ENCODE measurements around the gene UCN2.

UCN2 gene

GRCh38 chr3:48588230-48588629 is 24.6 kb upstream of the UCN2 start:
- DNase-seq, result no peak

DNA sequence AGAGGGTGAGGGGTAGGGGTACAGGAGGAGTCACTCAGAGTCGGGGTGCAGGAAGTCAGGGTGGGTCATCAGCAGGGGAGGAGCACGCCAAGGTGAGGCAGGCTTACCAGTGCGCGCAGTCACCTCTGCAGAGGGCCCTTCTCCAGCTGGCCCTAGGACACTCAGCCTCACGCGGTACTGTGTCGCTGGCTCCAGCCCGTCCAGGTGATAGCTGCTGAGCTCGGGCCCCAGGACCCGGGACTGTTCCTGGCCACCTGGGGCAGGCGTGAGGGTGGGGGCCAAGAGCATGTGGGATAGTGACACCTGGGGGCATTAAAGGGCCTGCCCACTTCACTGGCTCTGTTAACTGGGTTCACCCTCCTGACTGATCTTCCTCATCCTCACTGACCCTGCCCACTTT is 24.1 kb upstream of the UCN2 start:
- no peak for DNase-seq

GRCh38 chr3:48585411-48585810 is 21.8 kb upstream of the UCN2 start:
- no peak for DNase-seq

DNA sequence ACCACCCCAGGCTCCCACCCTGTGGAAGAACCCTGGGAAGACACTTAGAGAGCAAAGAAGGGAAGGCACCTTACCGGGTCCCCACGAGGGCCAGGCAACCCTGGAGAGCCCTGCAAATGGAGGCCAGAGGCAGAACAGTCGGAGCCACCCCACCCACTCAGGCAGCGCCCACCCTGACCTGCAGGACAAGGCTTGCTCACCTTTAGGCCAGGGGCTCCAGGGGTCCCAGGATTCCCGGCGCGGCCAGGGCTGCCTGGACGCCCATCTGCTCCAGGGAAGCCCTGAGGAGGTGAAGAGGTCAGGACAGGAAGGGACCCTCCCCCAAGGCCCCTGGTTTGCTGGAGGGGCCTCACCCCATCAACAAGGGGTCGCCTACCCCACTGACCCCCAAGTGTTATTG is 21.3 kb upstream of the UCN2 start:
- no peak for DNase-seq

- no peak for DNase-seq
These were observed 18.3 kb upstream of the UCN2 start for GRCh38 chr3:48581621-48582481.

DNA sequence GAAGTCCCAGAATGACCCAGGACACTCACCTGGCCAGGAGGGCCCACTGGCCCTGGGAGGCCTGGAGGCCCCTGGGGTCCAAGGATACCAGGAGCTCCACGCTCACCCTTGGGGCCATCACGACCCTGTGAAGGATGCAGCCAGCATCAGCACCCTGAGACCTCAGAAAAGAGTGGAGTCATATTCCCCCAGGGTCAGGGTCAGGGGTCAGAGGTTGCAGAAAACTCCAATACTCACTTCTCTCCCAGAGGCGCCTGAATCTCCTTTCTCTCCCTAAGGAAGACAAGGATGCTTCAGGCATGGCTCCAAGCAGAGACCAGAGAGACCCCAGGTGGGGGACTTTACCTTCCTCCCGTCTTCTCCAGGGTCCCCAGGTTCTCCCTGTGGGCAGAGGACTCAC is 13.1 kb upstream of the UCN2 start:
- DNase-seq, result no peak

GRCh38 chr3:48575366-48575765 is 11.8 kb upstream of the UCN2 start:
- DNase-seq, result no peak

DNA sequence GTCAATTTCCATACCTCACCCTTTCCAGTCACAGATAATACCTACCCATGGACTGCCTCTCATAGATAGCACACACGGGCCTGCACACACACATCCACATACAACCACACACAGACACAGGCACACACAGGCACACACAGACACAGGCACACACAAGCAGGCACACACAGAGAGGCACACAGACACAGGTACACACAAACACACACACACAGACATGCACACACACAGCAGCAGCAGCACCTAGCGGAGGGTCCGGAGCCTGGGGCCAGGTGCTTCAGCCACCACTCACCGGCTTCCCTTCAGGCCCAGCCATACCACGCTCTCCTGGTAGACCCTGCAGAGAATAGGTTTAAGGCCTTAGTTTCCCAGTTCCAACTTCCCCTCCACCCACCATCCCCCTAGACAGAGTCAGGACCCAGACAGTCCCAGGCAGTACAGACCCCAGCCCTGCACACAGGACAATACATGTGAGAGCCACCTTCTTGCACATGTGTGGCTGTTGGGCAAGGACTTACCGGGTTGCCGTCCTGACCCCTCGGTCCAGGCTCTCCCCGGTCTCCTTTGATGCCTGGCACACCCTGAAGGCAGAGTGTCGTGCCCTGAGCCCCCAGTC is 10.5 kb upstream of the UCN2 start:
- no peak for DNase-seq

GRCh38 chr3:48572517-48572916 is 8.9 kb upstream of the UCN2 start:
- no peak for DNase-seq

GRCh38 chr3:48571938-48572337 is 8.4 kb upstream of the UCN2 start:
- DNase-seq, result no peak

GRCh38 chr3:48569808-48570450 is 6.3 kb upstream of the UCN2 start:
- DNase-seq, result no peak

GRCh38 chr3:48569400-48569799 is 5.8 kb upstream of the UCN2 start:
- DNase-seq, result no peak

- DNase-seq, result no peak
These were observed 4.9 kb upstream of the UCN2 start for GRCh38 chr3:48568476-48568875.

GRCh38 chr3:48567500-48567899 is 3.9 kb upstream of the UCN2 start:
- no peak for DNase-seq

DNA sequence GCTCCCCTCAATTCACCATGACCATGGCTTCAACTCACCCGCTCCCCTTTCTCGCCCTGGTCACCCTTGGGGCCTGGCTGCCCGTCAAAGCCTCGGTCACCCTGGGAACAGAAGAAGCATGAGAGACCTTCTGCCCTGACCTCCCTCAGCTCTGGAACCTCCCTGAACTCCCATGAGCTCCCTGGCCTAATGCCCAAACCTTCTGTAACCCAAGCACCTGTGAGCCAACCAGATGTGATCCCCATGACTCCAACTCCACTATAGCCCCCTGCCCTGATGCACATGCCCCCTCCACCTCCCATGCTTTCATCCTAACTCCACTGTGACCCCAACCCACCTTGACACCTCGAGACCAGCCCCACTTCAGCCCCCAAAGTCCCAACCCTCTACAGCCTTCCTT is 3.5 kb upstream of the UCN2 start:
- no peak for DNase-seq

- no peak for DNase-seq
These were observed 2.8 kb upstream of the UCN2 start for GRCh38 chr3:48566401-48566760.

- peak; percentile 52 for DNase-seq
These were observed 2.2 kb upstream of the UCN2 start for GRCh38 chr3:48565591-48566400.

- no peak for DNase-seq
These were observed 1.6 kb upstream of the UCN2 start for GRCh38 chr3:48565186-48565585.

- DNase-seq, result no peak
These were observed 1.1 kb upstream of the UCN2 start for GRCh38 chr3:48564667-48565066.

- DNase-seq, result peak; percentile 89
These were observed 441 bp upstream of the UCN2 start for GRCh38 chr3:48564022-48564421.

GRCh38 chr3:48562367-48563095 is 1.1 kb downstream of the UCN2 start:
- no peak for DNase-seq

DNA sequence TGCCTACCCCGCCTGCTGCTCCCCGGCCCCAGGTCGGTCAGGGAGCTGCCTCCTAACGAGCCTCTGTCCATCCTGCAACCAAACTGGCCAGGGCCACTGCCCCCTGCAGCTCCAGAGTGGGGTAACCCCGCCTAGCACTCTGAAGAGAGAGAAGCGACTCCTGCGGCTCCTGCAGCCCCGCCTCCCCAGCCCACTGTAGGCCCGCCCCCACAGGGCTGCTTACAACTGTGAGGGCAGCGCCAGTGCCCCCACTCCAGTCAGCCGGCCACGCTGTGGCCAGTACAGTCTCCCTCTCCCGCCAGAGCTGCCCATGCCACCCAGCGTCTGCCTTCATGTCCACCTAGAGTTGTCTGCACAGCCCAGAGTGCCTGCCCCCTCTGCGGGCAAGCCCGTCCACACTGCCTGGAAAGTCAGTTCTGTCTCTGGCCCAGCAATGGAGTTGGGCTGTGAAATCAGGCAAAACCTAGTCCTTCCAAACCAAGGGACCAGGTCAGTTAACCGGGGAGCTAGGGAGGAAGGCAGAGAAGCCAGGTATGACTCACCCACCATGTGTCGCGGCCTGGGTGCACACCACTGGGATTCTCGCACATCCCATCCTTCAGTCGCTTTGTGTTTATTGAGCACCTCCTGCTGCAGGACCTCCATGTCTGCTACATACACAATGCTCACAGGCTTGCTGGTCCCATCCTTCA is 2.4 kb downstream of the UCN2 start:
- peak; percentile 67 for DNase-seq

Measured in suppressor macrophage treated with lipopolysaccharide for 4 hours (primary cell).